ENCODE results near the gene ITM2C.

ITM2C gene

GRCh38 chr2:230899287-230899686 lies 34.5 kb downstream of the ITM2C start:
- TF ChIP-seq GATA2 (IDR thresholded peaks at IDR 0.05; ENCODE audit: low read depth, low read length) (no peak), GATA3 (IDR thresholded peaks at IDR 0.05; ENCODE audit: low read depth, low read length) (no peak)

- TF ChIP-seq GATA2 (IDR thresholded peaks at IDR 0.05; ENCODE audit: low read depth, low read length) (no peak), GATA3 (IDR thresholded peaks at IDR 0.05; ENCODE audit: low read depth, low read length) (no peak)
These were observed 35.0 kb downstream of the ITM2C start for GRCh38 chr2:230899786-230900185.

- TF ChIP-seq GATA3 (IDR thresholded peaks at IDR 0.05; ENCODE audit: low read depth, low read length) = no peak
- no peak for TF ChIP-seq GATA2 (IDR thresholded peaks at IDR 0.05; ENCODE audit: low read depth, low read length)
These were observed 35.7 kb downstream of the ITM2C start for GRCh38 chr2:230900336-230900995.

- TF ChIP-seq GATA3 (IDR thresholded peaks at IDR 0.05; ENCODE audit: low read depth, low read length) (no peak), GATA2 (IDR thresholded peaks at IDR 0.05; ENCODE audit: low read depth, low read length) (no peak)
These were observed 36.3 kb downstream of the ITM2C start for GRCh38 chr2:230901006-230901405.

GRCh38 chr2:230902180-230902899 lies 37.6 kb downstream of the ITM2C start:
- TF ChIP-seq GATA2 (IDR thresholded peaks at IDR 0.05; ENCODE audit: low read depth, low read length) (no peak), GATA3 (IDR thresholded peaks at IDR 0.05; ENCODE audit: low read depth, low read length) (no peak)

GRCh38 chr2:230903231-230904150 lies 38.7 kb downstream of the ITM2C start:
- TF ChIP-seq GATA2 (IDR thresholded peaks at IDR 0.05; ENCODE audit: low read depth, low read length) = no peak
- TF ChIP-seq GATA3 (IDR thresholded peaks at IDR 0.05; ENCODE audit: low read depth, low read length) = no peak

GRCh38 chr2:230904856-230905447 lies 40.2 kb downstream of the ITM2C start:
- no peak for TF ChIP-seq GATA3 (IDR thresholded peaks at IDR 0.05; ENCODE audit: low read depth, low read length)
- no peak for TF ChIP-seq GATA2 (IDR thresholded peaks at IDR 0.05; ENCODE audit: low read depth, low read length)

- no peak for TF ChIP-seq GATA2 (IDR thresholded peaks at IDR 0.05; ENCODE audit: low read depth, low read length)
- no peak for TF ChIP-seq GATA3 (IDR thresholded peaks at IDR 0.05; ENCODE audit: low read depth, low read length)
These were observed 41.0 kb downstream of the ITM2C start for GRCh38 chr2:230905448-230906421.

GRCh38 chr2:230906471-230907230 lies 41.9 kb downstream of the ITM2C start:
- no peak for TF ChIP-seq GATA2 (IDR thresholded peaks at IDR 0.05; ENCODE audit: low read depth, low read length)
- TF ChIP-seq GATA3 (IDR thresholded peaks at IDR 0.05; ENCODE audit: low read depth, low read length) = no peak

- TF ChIP-seq GATA3 (IDR thresholded peaks at IDR 0.05; ENCODE audit: low read depth, low read length) = no peak
These were observed 42.8 kb downstream of the ITM2C start for GRCh38 chr2:230907361-230908091.

GRCh38 chr2:230908092-230908594 lies 43.4 kb downstream of the ITM2C start:
- no peak for TF ChIP-seq GATA3 (IDR thresholded peaks at IDR 0.05; ENCODE audit: low read depth, low read length)
- no peak for TF ChIP-seq GATA2 (IDR thresholded peaks at IDR 0.05; ENCODE audit: low read depth, low read length)

All from SH-SY5Y (cell line).